GM12878 (cell line): ENCODE data around the gene HIVEP1. TPM values are rescaled to one million over a fixed set of nuclear protein-coding genes. Genes with fewer than 3 reads are reported as not detected.

Experiments used
- ATAC-seq: fragments of 200-7000 bp; cut with Tn5 transposase; 3 replicates; pipeline ENCODE4 v1.9.1; 2020; ENCODE audit warnings: mild to moderate bottlenecking, moderate library complexity
- BruUV-seq: library from RNA; stranded (reverse); fragments of 400-500 nt; replicated peaks from 2 replicates; lab custom pipeline; 2021; lab: Mats Ljungman, UMichigan
- CTCF ChIA-PET: fragments of 300-600 bp; sonication (Branson Sonifier 250); formaldehyde crosslinking; extraction: SDS; loops from one replicate; lab custom pipeline; 2021; ENCODE audit warnings: inconsistent platforms; lab: Yijun Ruan, JAX
- POLR2A ChIA-PET: fragments of 350-600 bp; formaldehyde crosslinking; extraction: SDS; loops from one replicate; lab custom pipeline; 2021; ENCODE audit warnings: inconsistent platforms; lab: Charles Lee
- RAD21 ChIA-PET: fragments of 300-600 bp; sonication (Branson Sonifier 250); formaldehyde crosslinking; loops from one replicate; lab custom pipeline; 2023; ENCODE audit warnings: antibody characterized with exemption; ENCODE audit not compliant: unreplicated experiment; lab: Charles Lee
- SMC1A ChIA-PET: fragments of 300-600 bp; sonication (Branson Sonifier 250); formaldehyde crosslinking; loops from one replicate; lab custom pipeline; 2023; ENCODE audit not compliant: unreplicated experiment, uncharacterized antibody; lab: Charles Lee
- DNase-seq: peaks from one replicate; pipeline ENCODE4 v3.0.0-alpha.2; 2011; ENCODE audit warnings: low read depth, low spot score
- FAIRE-seq: peaks from 3 replicates; lab custom pipeline; 2011; peaks lifted over from hg19 to GRCh38; lab: Jason Lieb, UNC
- H2AFZ ChIP-seq: 2 replicates; pipeline ENCODE4 v1.6.0; 2011; ENCODE audit warnings: low read depth, low read length, control low read depth; ENCODE audit not compliant: control insufficient read depth
- H3K27ac ChIP-seq: 2 replicates; pipeline ENCODE4 v1.5.1; 2011; ENCODE audit warnings: control low read depth; ENCODE audit not compliant: control insufficient read depth, insufficient read depth
- H3K27me3 ChIP-seq, 2 experiments: replicated peaks in 1 of 2; 2 replicates each; pipeline versions ENCODE4 v1.6.0 to v1.6.1; 2011; ENCODE audit warnings: low read length in 1 of 2; ENCODE audit not compliant: control insufficient read depth in 2 of 2, insufficient read depth in 2 of 2
- H3K36me3 ChIP-seq, 2 experiments: 2 replicates each; pipeline ENCODE4 v1.5.1; 2011; ENCODE audit warnings: low read length in 1 of 2; ENCODE audit not compliant: control insufficient read depth in 2 of 2, insufficient read depth in 2 of 2
- H3K4me1 ChIP-seq: 2 replicates; pipeline ENCODE4 v1.6.1; 2011; ENCODE audit warnings: mild to moderate bottlenecking, low read length, moderate library complexity, mixed read lengths; ENCODE audit not compliant: control insufficient read depth, insufficient read depth
- H3K4me2 ChIP-seq: 2 replicates; pipeline ENCODE4 v1.6.0; 2011; ENCODE audit warnings: control low read depth; ENCODE audit not compliant: control insufficient read depth, insufficient read depth
- H3K4me3 ChIP-seq: fragments of 200-600 bp; sonication (generic); 2 replicates; pipeline ENCODE4 v1.5.1; 2016
- H3K79me2 ChIP-seq: 2 replicates; pipeline ENCODE4 v1.6.0; 2011; ENCODE audit warnings: low read length; ENCODE audit not compliant: control insufficient read depth, insufficient read depth
- H3K9ac ChIP-seq: 2 replicates; pipeline ENCODE4 v1.8.0; 2011; ENCODE audit warnings: low read length, control low read depth, mixed read lengths; ENCODE audit not compliant: control insufficient read depth, insufficient read depth
- H3K9me3 ChIP-seq: replicated peaks from 3 replicates; pipeline ENCODE4 v1.5.1; 2011; ENCODE audit warnings: mild to moderate bottlenecking, low read length; ENCODE audit not compliant: control insufficient read depth, insufficient read depth
- H4K20me1 ChIP-seq: 2 replicates; pipeline ENCODE4 v1.6.0; 2011; ENCODE audit not compliant: control insufficient read depth, insufficient read depth
- BACH1 ChIP-seq: fragments of 450-650 bp; IDR thresholded peaks from 2 replicates; pipeline ENCODE4 v1.6.1; 2017; ENCODE audit warnings: mild to moderate bottlenecking, borderline replicate concordance
- BCLAF1 ChIP-seq: fragments of 450-650 bp; IDR thresholded peaks from 2 replicates; pipeline ENCODE4 v1.6.1; 2017; ENCODE audit warnings: antibody characterized with exemption, mild to moderate bottlenecking, moderate library complexity
- CREM ChIP-seq: IDR thresholded peaks from 2 replicates; pipeline ENCODE4 v1.6.1; 2014; ENCODE audit warnings: antibody characterized with exemption, low read depth
- E2F4 ChIP-seq: IDR thresholded peaks from 2 replicates; pipeline ENCODE4 v1.6.1; 2012; ENCODE audit warnings: low read depth, low read length, improper control_type of control experiment
- GABPA ChIP-seq: IDR thresholded peaks from 2 replicates; pipeline ENCODE4 v1.6.1; 2014; ENCODE audit warnings: antibody characterized with exemption, low read depth, mild to moderate bottlenecking, inconsistent platforms
- IKZF1 ChIP-seq: fragments of 450-650 bp; conservative IDR thresholded peaks from 2 replicates; pipeline ENCODE4 v1.6.1; 2017; ENCODE audit warnings: antibody characterized with exemption, mild to moderate bottlenecking
- IRF3 ChIP-seq: fragments of 450-650 bp; IDR thresholded peaks from 2 replicates; pipeline ENCODE4 v1.6.1; 2014; ENCODE audit warnings: mild to moderate bottlenecking
- NBN ChIP-seq: fragments of 450-650 bp; IDR thresholded peaks from 2 replicates; pipeline ENCODE4 v1.6.1; 2016
- NFYA ChIP-seq: IDR thresholded peaks from 2 replicates; pipeline ENCODE4 v1.6.1; 2011; ENCODE audit warnings: low read depth, mild to moderate bottlenecking, low read length, improper control_type of control experiment, borderline replicate concordance
- PAX5 ChIP-seq: IDR thresholded peaks from 2 replicates; pipeline ENCODE4 v1.6.1; 2011; ENCODE audit warnings: low read depth, low read length, borderline replicate concordance
- RAD51 ChIP-seq: fragments of 450-650 bp; IDR thresholded peaks from 2 replicates; pipeline ENCODE4 v1.6.1; 2016; ENCODE audit warnings: moderate library complexity, mild to moderate bottlenecking, inconsistent platforms
- RBBP5 ChIP-seq: fragments of 200-600 bp; sonication (generic); conservative IDR thresholded peaks from 2 replicates; pipeline ENCODE4 v1.6.1; 2016
- RELA ChIP-seq: fragments of 450-650 bp; IDR thresholded peaks from 2 replicates; pipeline ENCODE4 v1.8.0; 2014; ENCODE audit warnings: borderline replicate concordance; ENCODE audit not compliant: partially characterized antibody
- SMARCA5 ChIP-seq: fragments of 450-650 bp; IDR thresholded peaks from 2 replicates; pipeline ENCODE4 v1.6.1; 2017; ENCODE audit warnings: mild to moderate bottlenecking
- TARDBP ChIP-seq: IDR thresholded peaks from 2 replicates; pipeline ENCODE4 v1.6.1; 2016; ENCODE audit warnings: borderline replicate concordance
- WRNIP1 ChIP-seq: IDR thresholded peaks from 2 replicates; pipeline ENCODE4 v1.6.1; 2011; ENCODE audit warnings: low read depth, low read length, improper control_type of control experiment, borderline replicate concordance
- YY1 ChIP-seq: IDR thresholded peaks from 2 replicates; pipeline ENCODE4 v1.6.1; 2011; ENCODE audit warnings: low read depth, mild to moderate bottlenecking, low read length
- ZBTB33 ChIP-seq: fragments of 450-650 bp; IDR thresholded peaks from 2 replicates; pipeline ENCODE4 v1.6.1; 2017; ENCODE audit warnings: mild to moderate bottlenecking
- WGBS: methylation state at CpG from one replicate; pipeline ENCODE4 v1.1.6; 2016; ENCODE audit warnings: low lambda C conversion rate; ENCODE audit not compliant: insufficient replicate concordance, insufficient coverage; ENCODE audit errors: missing lambda C conversion rate; 5-methylcytosine and 5-hydroxymethylcytosine counted together
- in situ Hi-C: fragments of 300-500 bp; cut with MboI; formaldehyde crosslinking; loops from 9 replicates; pipeline ENCODE4 v1.14.3; 2018; ENCODE audit warnings: mixed read lengths
- intact Hi-C: fragments of 100-400 bp; cut with micrococcal nuclease; formaldehyde crosslinking; loops from one replicate; pipeline ENCODE4 v1.14.2; 2022; ENCODE audit not compliant: unreplicated experiment
- polyA plus RNA-seq, 11 experiments: library from polyadenylated mRNA; depleted of rRNA in 4 of 11; unstranded in 6 of 11; stranded (reverse) in 5 of 11; fragments of >200 nt; fragmentation: Nextera tagmentation in 4 of 11; fragmentation: Illumina TruSeq in 1 of 11; extraction: Ambion mirVana in 4 of 11; extraction: Trizol in 1 of 11; gene quantifications; 1 replicate in 1 of 11; 2 replicates in 10 of 11; pipeline versions ENCODE4 v1.2.1 to v1.2.3, GENCODE V29; 2011 to 2016; ENCODE audit warnings: inconsistent platforms in 2 of 11, missing spikeins in 2 of 11, low read depth in 1 of 11
- total RNA-seq, 4 experiments: library from RNA; depleted of rRNA in 3 of 4; stranded (reverse); fragments of >200 nt in 3 of 4; fragmentation: Illumina TruSeq in 1 of 4; extraction: Trizol in 1 of 4; gene quantifications; 2 replicates each; pipeline versions ENCODE4 v1.2.1 to v1.2.3, GENCODE V29; 2013 to 2021

HIVEP1 gene
- total and polyA plus RNA-seq, 10 of the 15 experiments (the other 5 are each of a cell fraction or from before 2014, with no cell fraction given): 4.3 to 37.5 (median 21.6) TPM

GRCh38 chr6:12186528-12186927 is 174.4 kb downstream of the HIVEP1 start:
- CTCF ChIA-PET: no interaction called here
- Histone ChIP-seq H3K9me3 (no peaks in the 10 kb centered on the region), H3K27me3 (no peaks in the 10 kb centered on the region), H2AFZ (no peak overlapping the region), H3K4me2 (no peak overlapping the region), H3K36me3 (no peaks in the 10 kb centered on the region), H3K9ac (no peak overlapping the region), H3K4me1 (no peaks in the 10 kb centered on the region), H4K20me1 (no peaks in the 10 kb centered on the region), H3K27ac (no peak overlapping the region), H3K4me3 (no peak overlapping the region), H3K79me2 (no peaks in the 10 kb centered on the region)
- in situ Hi-C loops: no loop called here
- RAD21 ChIA-PET: no interaction called here
- ATAC-seq: no peak
- BruUV-seq: no TSS peak
- 75% methylated on average over 4 of the region's 4 CpGs for WGBS
- POLR2A ChIA-PET: interaction anchor here (0.7 kb wide), 1 partner anchor 127 kb away, joined by 3 read pairs; no protein-coding TSS in a partner anchor
- no peak for FAIRE-seq
- SMC1A ChIA-PET: no interaction called here
- intact Hi-C loops: no loop called here
- TF ChIP-seq TARDBP: no peak
- no peak for TF ChIP-seq IKZF1
- TF ChIP-seq RBBP5: no peak
- TF ChIP-seq PAX5: no peak
- no peak for TF ChIP-seq RELA
- TF ChIP-seq GABPA: no peak
- TF ChIP-seq SMARCA5: no peak
- no peak for TF ChIP-seq BCLAF1
- no peak for TF ChIP-seq NFYA
- TF ChIP-seq E2F4: no peak
- TF ChIP-seq CREM: no peak
- TF ChIP-seq BACH1: no peak
- no peak for TF ChIP-seq WRNIP1
- TF ChIP-seq NBN: no peak
- TF ChIP-seq RAD51: no peak
- no peak for TF ChIP-seq YY1
- TF ChIP-seq ZBTB33: no peak
- no peak for TF ChIP-seq IRF3
- DNase-seq: no peak
